Measurements from ENCODE around the gene PRELP.
"Not testable (repeated sequence)": the region's sequence is repeated elsewhere in the genome, so short reads cannot be mapped to it uniquely, and the experiment has no call there.

Gene PRELP

DNA sequence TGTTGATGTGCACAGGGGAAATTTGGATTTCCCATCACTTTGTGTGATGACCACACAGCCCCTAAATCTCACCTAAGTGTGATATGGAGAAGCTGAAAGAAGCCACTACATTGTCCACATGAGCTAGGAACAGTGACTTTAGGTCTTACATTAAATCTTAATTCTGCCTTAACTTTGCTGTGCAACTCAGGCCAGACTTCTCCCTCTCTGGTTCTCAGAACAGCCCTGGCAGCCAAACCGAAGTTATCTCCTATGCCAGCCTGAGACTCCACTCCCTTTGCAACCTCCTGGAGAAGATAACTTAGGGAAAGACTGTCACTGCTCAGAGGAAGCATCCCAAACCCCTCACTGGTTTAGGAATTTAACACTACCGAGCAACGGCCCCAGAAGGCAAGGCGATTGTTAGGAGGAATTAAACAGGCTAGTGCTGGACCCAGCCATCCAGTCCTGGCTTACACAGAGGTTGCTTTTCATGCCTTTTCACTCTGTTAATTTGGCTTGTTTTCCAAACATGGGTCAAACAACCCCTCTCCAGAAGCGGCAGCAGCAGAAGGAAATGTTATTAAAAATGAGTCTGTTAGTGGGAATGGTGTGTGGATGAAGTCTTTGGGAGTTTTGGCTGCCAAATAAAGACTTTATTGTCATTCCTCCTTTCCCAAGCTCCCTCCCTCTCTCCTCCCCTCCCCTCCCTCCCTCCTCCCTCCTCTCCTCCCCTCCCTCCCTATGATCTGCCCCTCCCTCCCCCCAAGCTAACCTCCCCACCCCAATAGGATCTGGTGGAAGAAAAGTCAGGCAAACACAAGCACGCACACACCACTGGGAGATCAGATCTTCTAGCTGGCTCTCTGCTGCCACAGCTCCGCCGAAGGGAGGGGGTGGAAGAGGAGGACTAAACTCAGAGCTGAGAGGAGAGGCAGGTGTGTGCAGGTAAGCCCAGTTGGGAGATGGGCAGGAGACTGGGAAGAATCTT lies at the start of gene PRELP:
Gene PRELP (plus strand): TSS at position 795 of the 970 bp plus-strand sequence. CDS start 7,379 bp downstream, outside the sequence.
- no peak for DNase-seq (ENCODE audit: extremely low read depth in 1 of 2, low read depth in 1 of 2)

DNA sequence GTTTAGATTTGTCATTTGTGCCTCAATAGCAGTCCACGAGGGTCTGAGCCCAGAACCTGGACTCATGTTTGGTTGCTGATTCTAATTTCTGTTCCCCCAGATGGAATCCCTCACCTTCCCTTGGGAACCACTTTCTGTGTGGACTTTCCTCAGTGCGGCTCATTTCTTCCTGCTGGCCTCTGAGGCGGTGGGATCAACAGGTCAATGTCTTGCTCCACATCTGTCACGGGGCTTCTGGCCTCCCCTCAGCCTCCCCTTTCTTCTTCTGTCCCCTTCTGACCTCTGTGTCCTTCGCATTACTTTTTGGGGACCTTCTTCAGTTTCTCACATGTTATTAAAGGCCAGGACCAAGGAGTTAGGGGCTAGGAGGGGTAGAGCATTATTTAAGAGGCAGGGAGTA lies 49.2 kb upstream of the PRELP start:
- no peak for DNase-seq (ENCODE audit: extremely low read depth in 1 of 2, low read depth in 1 of 2)

DNA sequence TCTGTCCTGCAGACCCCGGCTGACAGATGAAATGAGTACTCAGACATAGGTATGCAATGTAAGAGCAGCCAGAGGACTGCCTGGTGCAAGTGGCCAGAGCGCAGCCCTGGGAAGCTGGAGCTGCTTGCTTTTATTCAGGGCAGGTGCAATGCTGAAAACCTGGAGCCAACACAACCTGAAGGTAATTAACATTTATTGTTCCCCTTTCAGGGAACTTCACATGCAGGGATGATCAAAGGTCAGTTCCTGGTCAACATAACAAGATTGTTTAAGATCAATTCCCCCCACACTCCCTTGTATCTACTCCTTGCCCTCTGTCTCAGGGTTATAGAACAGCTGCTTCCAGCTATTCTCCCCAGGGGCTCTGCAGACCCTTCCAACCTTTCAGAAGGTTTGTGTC lies 48.7 kb upstream of the PRELP start:
- DNase-seq (ENCODE audit: extremely low read depth in 1 of 2, low read depth in 1 of 2): no peak

DNA sequence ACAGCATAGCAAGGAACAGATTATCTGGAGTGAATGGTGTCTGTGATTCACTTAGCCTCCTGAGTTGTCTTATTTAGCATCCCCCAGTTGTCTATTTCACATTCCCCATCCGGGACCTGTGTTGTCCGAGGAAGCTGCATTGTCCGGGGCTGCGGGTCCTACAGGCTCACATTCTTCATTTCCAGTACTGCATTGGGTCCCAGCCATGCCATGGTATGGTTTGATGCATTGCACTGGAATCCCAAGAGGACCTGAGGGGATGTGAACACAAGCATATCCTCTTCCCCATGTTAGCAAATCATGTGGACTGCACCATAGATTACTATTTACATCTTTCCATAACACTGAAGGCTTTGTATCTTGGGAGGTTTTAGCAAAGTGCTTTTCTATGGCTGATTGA lies 48.2 kb upstream of the PRELP start:
- no peak for DNase-seq (ENCODE audit: extremely low read depth in 1 of 2, low read depth in 1 of 2)

DNA sequence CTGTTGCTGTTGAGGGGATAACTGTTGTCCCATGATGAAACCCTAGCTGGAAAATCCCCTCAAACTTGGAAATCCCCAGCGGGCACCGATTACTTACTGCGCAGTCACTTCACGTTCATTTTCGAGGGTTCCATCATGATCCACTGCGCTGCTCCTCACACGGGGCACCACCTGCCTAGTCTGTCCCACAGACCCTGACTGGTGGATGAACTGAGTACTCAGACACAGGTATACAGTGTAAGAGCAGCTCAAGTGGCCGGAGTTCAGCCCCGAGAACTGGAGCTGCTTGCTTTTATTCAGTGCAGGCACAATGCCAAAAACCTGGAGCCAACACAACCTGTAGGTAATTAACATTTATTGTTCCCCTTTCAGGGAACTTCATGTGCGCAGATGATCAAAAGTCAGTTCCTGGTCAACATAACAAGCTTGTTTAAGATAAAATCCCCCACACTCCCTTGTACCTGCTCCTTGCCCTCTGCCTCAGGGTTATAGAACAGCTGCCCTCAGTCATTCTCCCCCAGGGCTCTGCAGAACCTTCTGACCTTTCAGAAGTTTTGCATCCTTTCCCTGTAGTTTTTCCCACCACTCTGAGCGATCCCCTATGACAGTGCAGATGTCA lies 46.5 kb upstream of the PRELP start:
- no peak for DNase-seq (ENCODE audit: extremely low read depth in 1 of 2, low read depth in 1 of 2)

DNA sequence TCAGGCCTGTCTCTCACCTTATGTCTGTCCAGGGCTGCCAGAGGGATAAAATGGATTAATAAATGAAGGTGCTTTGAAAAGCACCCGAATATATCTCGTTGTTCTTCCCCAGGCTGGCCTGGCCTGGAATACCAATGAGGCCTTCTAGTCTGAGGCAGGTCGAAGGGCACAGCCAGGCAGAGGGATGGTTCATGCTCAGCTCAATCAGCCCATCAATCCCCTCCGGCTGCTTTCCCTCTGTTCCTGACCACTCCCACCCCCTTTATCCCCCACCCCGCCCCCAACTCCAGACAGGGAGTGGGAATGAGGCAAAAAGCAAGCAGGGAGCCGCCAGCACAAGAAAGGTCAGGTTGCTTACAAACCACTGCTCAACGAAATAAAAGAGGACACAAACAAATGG lies 40.0 kb upstream of the PRELP start:
- DNase-seq (ENCODE audit: extremely low read depth in 1 of 2, low read depth in 1 of 2): no peak

DNA sequence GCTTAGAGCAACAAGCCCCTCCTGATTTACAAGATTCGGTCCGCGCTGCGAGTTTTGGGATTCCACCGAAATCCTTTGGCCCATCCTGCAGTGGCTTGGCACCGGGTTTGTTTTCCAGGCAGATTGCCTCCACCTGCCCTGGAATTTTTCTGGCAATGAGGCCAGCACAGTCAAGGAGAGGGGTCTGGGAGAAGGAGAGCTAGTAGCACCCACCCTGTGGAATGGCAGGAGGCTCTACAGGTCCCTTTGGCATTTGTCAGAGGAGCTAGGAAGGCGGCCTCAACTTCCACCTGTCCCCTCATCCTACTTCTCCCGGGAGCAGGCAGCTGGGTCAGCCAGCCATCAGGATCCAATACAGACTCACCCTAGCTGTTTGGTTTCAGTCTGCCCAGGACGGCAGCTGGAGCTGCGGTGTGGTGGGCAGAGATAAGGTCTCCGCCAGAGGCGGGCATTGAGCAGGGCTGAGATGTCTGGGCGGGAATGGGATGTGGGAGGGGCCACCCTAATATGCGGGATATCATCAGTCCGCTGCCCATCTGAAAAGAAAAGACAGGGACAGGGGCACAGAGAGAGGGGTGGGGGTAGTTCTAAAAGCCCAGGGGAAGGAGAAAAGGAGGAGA lies 37.8 kb upstream of the PRELP start:
- DNase-seq (ENCODE audit: extremely low read depth in 1 of 2, low read depth in 1 of 2): no peak

DNA sequence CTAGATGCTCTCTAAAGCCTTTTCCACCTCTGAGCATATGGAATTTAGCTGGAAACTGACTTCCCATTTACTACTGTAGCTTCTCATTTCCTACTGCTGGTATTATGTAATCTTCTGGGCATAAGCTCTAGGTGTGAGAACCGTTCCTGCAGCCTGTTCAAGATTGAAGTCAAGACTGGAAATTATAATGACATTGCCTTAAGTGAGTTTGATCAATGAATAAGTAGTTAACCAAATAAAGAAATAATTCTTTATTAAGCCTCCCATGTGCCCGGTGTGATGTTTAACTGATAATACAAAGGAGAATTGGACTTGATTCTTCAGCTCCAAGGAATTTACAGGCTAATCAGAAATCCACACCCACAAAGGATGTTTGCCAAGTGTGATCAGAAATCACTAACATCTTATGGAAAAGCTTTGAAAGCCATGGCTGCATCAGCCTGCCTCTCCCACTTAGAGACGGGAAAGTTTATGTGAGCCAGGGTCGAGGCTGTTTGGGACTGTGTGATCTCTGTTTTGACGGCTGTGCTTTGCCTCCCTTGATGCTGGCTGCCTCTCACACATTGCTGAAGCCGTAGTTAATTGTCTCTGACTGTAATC lies 36.4 kb upstream of the PRELP start:
- no peak for DNase-seq (ENCODE audit: extremely low read depth in 1 of 2, low read depth in 1 of 2)

DNA sequence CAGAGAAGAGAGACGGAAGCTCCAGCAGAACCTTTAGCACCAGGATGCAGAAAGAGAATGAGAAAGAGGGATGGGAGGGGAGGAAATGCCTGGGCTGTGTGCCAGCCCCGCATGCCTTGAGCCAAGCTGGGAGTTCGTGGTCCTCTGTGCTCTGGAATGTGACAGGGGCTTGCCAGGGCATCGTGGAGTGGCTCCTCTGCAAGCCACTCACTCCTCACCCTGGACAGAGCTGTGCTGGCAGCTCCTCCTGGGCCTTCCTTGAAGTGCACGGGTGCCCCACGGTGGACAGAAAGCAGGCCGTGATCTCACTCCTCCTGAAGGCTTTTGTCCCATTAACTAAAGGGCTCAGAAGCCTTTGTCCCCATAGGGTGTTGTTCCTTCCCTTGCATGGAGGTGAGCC lies 34.8 kb upstream of the PRELP start:
- DNase-seq (ENCODE audit: extremely low read depth in 1 of 2, low read depth in 1 of 2): no peak

DNA sequence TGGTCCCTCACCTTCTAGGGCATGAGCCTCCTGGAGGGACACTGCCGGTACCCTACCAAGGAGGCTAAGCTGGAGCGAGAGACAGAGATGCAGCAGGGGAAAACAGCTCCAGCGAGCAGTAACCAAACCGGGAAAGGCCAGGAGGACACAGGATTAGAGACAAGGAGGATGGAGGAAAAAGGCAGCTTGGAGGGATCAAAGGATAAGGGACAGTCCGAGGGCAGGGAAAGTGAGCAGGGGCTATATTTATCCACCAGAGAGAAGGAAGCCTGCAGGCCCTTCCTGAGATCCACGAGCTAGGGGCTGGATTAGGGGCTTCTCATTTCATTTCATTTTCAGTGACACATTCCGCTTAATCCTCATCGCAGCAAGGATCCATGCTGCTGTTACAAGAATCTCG lies 33.8 kb upstream of the PRELP start:
- DNase-seq (ENCODE audit: extremely low read depth in 1 of 2, low read depth in 1 of 2): no peak

DNA sequence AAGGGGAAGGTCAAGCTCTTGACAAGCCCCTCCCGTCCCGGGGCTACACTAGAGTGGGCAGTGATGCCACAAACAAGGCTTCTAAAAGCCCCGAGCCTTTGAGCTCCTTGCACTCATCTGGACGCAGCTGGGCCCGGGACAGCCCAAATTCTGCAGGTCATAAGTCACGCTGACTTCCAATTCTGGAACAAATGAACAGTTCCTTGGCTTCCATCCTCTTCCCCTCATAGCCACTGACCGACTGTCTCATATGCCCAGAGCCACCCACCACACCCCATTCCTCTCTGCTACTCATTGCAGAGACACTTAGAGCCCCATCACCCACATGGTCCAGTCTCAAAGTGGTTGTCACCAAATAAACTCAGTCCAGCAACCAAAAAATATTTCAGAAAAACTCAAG lies 32.8 kb upstream of the PRELP start:
- no peak for DNase-seq (ENCODE audit: extremely low read depth in 1 of 2, low read depth in 1 of 2)

DNA sequence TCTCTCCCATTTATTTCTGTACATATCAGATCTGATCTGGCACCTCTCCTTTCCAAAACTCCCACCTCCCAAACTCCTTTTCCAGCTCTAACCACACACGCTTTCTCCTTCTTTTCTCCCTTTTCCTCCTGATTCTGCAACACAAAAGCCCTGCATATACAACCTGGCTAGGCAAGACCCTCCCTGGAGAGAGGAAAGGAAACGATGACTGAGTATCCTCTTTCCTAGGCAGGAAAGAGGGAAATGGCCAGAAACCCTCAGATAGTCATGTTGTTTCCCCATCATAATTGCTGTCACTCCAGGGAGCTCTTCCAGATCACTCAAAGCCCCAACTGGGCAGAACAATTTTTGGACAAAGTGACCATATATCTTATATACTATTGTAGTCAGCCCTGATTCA lies 32.3 kb upstream of the PRELP start:
- no peak for DNase-seq (ENCODE audit: extremely low read depth in 1 of 2, low read depth in 1 of 2)

DNA sequence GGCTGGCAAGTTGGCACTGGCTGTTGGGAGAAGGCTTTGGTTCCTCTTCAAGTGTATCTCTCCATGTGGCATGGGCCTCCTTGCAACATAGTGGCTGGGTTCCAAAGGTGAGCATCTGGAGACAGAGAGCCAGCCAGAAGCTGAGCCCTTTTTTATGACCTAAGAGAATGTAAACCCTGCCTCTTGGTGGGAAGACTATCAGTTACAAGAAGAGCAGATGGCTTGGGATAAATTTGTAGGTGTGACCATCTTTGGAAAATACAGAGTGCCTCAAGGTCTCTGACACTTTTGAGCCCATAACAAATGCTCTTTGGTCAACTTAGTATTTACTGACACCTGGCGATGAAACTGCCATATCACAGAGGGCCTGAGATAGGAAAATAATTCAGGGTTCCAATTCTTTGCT lies 31.4 kb upstream of the PRELP start:
- DNase-seq (ENCODE audit: extremely low read depth in 1 of 2, low read depth in 1 of 2): no peak

DNA sequence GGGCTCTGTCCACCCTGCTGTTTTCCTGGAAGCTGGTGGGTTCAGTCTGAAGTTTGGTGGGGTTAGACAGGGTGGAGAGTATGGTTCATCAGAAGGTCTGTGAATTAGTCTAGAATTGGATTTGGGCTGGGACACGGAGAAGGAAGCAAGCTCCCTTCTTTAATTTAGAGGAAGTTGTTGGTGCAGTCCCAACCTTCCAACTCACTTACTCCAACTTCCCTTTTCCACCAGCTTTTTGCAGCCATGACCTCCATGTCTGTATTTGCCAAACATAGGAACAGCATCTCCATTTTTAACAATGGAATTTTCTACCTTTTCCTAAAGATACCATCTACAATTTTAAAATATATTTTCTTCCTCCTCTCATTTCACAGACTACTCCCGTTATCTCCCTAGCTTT lies 28.5 kb upstream of the PRELP start:
- DNase-seq (ENCODE audit: extremely low read depth in 1 of 2, low read depth in 1 of 2): no peak

DNA sequence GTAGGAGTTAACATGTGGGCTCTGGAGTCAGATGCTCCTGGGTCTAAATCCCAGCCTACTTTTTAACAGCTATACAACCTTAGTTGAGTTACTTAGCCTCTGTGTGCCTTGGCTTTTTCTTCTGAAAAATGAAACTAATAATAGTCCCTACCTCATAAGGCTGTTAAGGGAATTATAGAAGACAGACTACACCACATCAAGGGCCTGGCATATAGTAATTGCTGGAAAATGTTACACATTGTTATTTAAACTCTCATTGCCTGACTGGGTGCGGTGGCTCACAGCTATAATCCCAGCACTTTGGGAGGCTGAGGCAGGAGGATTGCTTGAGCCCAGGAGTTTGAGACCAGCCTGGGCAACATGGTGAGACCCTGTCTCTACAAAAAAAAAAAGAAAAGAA lies 28.0 kb upstream of the PRELP start:
- DNase-seq (ENCODE audit: extremely low read depth in 1 of 2, low read depth in 1 of 2): not testable (repeated sequence)

DNA sequence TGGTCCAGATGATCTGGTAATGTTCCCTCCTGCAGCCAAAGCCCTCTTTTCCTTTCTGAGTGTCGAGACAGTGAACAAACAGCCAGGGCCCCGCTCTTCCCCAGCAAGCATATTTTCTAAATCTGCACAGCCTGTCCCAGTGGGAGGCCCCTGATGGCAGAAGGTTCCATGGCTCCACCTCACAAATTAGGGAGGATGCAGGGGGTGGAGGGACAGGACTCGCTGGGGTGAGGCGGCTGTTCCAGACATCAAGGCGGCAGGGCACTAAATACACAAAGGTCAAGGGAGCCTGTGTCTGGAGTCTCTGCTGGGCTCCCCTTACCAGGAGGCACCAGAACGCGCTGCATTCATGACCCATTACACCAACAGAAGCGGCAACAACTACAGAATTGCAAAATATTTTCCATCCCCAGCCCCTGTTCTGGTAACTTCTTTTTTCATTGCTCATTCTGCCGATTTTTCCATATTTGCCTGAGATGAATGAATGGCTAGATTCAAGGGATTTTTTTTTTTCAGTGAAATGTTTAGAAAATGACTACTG lies 27.0 kb upstream of the PRELP start:
- no peak for DNase-seq (ENCODE audit: extremely low read depth in 1 of 2, low read depth in 1 of 2)

DNA sequence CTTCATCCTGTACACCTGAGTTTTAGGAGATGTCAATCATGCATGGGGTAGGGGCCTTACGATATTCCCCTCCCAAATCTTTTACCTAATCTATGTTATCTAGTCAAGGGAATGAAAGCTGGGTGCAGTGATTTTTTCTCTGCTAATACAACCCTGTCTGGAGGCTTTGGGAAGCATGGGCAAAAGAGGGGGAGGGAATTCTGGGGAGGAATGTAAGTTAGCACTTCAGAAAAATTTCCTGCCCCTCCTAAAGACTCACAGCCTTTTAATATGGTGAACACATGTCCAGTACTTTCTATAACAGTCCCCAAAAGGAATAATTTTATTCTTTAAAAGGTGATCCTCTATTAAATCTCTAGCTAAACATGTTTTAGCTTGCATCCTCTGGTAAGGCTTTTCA lies 25.6 kb upstream of the PRELP start:
- DNase-seq (ENCODE audit: extremely low read depth in 1 of 2, low read depth in 1 of 2): no peak

DNA sequence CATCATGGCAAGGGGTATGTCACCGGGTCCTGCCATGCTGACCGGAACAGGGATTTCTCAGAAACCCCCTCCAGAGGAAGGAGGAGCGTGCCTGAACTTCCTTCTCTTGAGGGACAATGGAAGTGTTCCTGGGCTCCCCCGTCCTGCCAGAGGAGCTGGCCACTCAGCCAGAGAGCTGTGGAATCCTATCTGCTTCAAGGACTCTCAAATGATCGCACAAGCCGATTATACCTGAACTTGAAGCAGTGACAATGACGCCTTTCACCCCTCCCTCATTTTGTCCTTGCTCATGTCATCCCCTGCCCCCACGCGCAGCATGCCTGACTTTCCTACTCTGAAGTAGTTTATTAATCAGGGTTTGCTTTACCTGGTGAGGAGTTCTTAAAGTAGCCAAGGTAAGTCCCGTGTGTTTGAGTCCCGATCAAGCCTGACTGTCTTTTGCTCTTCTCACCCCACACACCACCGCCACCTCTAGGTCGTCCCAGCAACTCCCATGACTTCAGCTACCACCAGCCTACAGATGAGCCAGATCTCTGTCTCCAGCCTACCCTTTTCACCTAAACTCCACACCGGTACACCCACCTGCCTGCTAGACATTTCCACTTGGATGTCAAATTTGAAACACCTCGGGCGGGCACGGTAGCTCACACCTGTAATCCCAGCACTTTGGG lies 25.0 kb upstream of the PRELP start:
- no peak for DNase-seq (ENCODE audit: extremely low read depth in 1 of 2, low read depth in 1 of 2)

DNA sequence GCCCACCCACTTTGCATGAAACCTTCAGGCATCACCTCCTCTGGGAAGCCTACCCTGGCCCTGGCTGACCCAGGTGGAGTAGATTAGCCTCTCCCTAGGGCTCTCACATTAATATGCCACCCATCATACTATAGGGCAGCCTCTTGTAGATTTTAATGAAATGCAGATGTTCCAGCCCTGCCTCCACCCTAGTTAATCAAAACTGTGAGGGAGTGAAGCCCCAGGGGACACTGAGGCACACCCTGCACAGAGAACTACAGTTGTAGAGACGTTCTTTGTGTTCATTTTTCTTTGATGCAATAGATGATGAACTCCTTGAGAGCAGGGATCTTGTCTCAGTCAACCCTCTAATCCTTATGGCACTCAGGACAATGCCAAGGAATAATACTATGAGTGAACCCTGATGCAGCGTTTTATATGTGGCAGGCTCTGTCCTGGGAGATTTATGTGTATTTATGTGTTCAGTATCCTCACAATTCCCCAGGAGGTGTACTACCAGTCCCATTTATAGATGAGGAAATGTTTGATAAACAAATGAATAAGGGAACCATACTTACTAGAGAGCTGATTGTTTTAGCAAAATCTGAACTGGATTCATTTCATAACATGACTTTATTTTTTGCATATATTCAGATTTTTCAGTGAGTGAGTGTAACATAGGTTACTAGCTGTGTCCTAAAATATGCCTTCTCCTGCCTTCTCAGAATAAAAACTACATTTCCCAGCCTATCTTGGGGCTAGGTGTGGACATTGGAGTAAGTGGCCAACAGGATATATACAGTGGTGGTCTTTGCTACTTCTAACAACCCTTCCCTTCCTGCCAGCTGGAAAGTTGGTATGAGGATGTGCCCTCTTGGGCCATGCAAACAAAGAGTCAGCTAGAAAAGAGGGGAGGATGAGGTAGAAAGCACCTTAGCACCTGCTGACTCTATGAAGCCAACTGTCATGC lies 23.5 kb upstream of the PRELP start:
- no peak for DNase-seq (ENCODE audit: extremely low read depth in 1 of 2, low read depth in 1 of 2)

DNA sequence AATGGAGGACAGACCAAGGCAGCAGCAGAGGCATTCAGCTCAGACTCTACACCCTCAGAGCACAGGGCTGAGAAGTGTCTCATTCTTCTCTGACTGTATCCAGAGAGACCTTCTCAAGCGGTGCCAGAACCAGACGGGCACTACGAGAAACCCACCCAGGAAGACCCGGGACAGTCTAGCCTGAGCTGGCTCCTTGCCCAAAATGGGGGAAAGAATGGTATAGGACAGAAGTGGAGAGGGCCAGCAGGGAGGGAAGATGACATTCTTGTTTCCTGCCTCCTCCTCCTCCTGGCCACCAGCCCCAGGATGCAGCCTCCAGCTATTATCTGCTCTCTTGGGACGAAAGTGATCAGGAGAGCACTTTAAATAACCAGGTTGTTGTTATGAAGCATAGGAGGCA lies 22.6 kb upstream of the PRELP start:
- no peak for DNase-seq (ENCODE audit: extremely low read depth in 1 of 2, low read depth in 1 of 2)
